Measurements from ENCODE around the gene CLTCL1. TPM values are rescaled to one million over a fixed set of nuclear protein-coding genes. Genes with fewer than 3 reads are reported as not detected.

CLTCL1 gene
- total and polyA plus RNA-seq, 9 of the 15 experiments (the other 6 are each of a cell fraction or from before 2014, with no cell fraction given) = 1.1 to 11.7 (median 5.0) TPM

DNA sequence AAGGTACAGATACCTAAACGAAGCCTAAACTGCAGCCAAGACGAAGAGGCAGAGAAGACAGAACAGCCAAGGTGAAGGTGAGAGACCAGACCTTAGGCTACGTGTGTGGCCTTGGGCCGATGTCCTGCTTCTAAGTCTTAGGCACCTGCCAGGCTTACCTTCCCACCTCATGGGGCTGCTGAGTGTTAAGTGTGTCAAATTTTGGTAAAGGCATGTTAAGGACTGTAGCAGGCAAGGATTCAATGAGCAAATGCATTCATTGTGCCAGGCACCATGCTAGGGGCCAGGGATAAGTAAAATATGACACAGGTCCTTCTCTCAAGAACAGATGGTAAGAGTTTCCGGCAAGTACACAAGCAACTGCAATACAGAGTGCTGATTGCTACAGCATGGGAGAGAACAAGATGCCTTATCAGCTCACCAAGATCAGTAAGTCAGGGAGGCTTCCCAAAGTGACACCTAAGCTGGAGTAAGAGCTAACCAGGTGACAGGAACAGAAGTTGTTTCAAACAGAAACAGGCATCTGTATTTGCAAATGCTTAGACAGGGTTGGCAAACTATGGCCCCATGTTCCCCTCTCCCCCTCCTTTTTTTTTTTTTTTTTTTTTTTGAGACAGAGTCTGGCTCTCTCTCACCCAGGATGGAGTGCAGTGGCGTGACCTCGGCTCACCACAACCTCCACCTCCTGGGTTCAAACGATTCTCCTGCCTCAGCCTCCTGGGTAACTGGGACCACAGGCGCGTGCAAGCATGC is 46.7 kb downstream of the CLTCL1 start (continued):
- TF ChIP-seq, protein P1, sequence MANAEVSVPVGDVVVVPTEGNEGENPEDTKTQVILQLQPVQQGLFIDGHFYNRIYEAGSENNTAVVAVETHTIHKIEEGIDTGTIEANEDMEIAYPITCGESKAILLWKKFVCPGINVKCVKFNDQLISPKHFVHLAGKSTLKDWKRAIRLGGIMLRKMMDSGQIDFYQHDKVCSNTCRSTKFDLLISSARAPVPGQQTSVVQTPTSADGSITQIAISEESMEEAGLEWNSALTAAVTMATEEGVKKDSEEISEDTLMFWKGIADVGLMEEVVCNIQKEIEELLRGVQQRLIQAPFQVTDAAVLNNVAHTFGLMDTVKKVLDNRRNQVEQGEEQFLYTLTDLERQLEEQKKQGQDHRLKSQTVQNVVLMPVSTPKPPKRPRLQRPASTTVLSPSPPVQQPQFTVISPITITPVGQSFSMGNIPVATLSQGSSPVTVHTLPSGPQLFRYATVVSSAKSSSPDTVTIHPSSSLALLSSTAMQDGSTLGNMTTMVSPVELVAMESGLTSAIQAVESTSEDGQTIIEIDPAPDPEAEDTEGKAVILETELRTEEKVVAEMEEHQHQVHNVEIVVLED (CRISPR knock-in tag; IDR thresholded peaks at IDR 0.05) = peak; percentile 39; the same call in 1 of the 2 replicates
- TF ChIP-seq, protein P2, sequence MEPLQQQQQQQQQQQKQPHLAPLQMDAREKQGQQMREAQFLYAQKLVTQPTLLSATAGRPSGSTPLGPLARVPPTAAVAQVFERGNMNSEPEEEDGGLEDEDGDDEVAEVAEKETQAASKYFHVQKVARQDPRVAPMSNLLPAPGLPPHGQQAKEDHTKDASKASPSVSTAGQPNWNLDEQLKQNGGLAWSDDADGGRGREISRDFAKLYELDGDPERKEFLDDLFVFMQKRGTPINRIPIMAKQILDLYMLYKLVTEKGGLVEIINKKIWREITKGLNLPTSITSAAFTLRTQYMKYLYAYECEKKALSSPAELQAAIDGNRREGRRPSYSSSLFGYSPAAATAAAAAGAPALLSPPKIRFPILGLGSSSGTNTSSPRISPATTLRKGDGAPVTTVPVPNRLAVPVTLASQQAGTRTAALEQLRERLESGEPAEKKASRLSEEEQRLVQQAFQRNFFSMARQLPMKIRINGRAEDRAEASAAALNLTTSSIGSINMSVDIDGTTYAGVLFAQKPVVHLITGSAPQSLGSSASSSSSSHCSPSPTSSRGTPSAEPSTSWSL (CRISPR knock-in tag; IDR thresholded peaks at IDR 0.05; ENCODE audit: borderline replicate concordance) = peak; percentile 95; the same call in 1 of the 2 replicates
- TF ChIP-seq MAFF (IDR thresholded peaks at IDR 0.05; ENCODE audit: low read length) = 0 out of 2 replicates have a peak, but pooled peaks have one; percentile 9
- TF ChIP-seq, protein P3, sequence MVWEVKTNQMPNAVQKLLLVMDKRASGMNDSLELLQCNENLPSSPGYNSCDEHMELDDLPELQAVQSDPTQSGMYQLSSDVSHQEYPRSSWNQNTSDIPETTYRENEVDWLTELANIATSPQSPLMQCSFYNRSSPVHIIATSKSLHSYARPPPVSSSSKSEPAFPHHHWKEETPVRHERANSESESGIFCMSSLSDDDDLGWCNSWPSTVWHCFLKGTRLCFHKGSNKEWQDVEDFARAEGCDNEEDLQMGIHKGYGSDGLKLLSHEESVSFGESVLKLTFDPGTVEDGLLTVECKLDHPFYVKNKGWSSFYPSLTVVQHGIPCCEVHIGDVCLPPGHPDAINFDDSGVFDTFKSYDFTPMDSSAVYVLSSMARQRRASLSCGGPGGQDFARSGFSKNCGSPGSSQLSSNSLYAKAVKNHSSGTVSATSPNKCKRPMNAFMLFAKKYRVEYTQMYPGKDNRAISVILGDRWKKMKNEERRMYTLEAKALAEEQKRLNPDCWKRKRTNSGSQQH (CRISPR knock-in tag; IDR thresholded peaks at IDR 0.05) = peak; percentile 61; the same call in 1 of the 2 replicates
- 0 out of 2 replicates have a peak, but pooled peaks have one; percentile 45 for TF ChIP-seq ZNF143 (CRISPR knock-in tag; IDR thresholded peaks at IDR 0.05)
- TF ChIP-seq, protein P4, sequence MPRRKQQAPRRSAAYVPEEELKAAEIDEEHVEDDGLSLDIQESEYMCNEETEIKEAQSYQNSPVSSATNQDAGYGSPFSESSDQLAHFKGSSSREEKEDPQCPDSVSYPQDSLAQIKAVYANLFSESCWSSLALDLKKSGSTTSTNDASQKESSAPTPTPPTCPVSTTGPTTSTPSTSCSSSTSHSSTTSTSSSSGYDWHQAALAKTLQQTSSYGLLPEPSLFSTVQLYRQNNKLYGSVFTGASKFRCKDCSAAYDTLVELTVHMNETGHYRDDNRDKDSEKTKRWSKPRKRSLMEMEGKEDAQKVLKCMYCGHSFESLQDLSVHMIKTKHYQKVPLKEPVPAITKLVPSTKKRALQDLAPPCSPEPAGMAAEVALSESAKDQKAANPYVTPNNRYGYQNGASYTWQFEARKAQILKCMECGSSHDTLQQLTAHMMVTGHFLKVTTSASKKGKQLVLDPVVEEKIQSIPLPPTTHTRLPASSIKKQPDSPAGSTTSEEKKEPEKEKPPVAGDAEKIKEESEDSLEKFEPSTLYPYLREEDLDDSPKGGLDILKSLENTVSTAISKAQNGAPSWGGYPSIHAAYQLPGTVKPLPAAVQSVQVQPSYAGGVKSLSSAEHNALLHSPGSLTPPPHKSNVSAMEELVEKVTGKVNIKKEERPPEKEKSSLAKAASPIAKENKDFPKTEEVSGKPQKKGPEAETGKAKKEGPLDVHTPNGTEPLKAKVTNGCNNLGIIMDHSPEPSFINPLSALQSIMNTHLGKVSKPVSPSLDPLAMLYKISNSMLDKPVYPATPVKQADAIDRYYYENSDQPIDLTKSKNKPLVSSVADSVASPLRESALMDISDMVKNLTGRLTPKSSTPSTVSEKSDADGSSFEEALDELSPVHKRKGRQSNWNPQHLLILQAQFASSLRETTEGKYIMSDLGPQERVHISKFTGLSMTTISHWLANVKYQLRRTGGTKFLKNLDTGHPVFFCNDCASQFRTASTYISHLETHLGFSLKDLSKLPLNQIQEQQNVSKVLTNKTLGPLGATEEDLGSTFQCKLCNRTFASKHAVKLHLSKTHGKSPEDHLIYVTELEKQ (CRISPR knock-in tag; IDR thresholded peaks at IDR 0.05) = 0 out of 2 replicates have a peak, but pooled peaks have one; percentile 42
- TF ChIP-seq, protein P5, sequence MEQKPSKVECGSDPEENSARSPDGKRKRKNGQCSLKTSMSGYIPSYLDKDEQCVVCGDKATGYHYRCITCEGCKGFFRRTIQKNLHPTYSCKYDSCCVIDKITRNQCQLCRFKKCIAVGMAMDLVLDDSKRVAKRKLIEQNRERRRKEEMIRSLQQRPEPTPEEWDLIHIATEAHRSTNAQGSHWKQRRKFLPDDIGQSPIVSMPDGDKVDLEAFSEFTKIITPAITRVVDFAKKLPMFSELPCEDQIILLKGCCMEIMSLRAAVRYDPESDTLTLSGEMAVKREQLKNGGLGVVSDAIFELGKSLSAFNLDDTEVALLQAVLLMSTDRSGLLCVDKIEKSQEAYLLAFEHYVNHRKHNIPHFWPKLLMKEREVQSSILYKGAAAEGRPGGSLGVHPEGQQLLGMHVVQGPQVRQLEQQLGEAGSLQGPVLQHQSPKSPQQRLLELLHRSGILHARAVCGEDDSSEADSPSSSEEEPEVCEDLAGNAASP (IDR thresholded peaks at IDR 0.05) = no peak
- no peak; the same call in 1 of the 2 replicates for TF ChIP-seq JUND (IDR thresholded peaks at IDR 0.05; ENCODE audit: borderline replicate concordance, low read depth, low read length)
- TF ChIP-seq JUND (tag; IDR thresholded peaks at IDR 0.05; ENCODE audit: borderline replicate concordance, low read depth, low read length) = peak; percentile 31; the same call in 1 of the 3 replicates
- 0 out of 2 replicates have a peak, but pooled peaks have one; percentile 50 for TF ChIP-seq IFI16 (CRISPR knock-in tag; IDR thresholded peaks at IDR 0.05)
- TF ChIP-seq MAZ (CRISPR knock-in tag; conservative IDR thresholded peaks at IDR 0.05 in 1 of 2, IDR thresholded peaks at IDR 0.05 in 1 of 2) = peak in 1 of 2 experiments; percentile 28; a peak in 1 of 4 replicates
- TF ChIP-seq PYGO2 (tag; IDR thresholded peaks at IDR 0.05) = no peak
- TF ChIP-seq, protein P6, sequence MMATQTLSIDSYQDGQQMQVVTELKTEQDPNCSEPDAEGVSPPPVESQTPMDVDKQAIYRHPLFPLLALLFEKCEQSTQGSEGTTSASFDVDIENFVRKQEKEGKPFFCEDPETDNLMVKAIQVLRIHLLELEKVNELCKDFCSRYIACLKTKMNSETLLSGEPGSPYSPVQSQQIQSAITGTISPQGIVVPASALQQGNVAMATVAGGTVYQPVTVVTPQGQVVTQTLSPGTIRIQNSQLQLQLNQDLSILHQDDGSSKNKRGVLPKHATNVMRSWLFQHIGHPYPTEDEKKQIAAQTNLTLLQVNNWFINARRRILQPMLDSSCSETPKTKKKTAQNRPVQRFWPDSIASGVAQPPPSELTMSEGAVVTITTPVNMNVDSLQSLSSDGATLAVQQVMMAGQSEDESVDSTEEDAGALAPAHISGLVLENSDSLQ (IDR thresholded peaks at IDR 0.05) = peak; percentile 64
- TF ChIP-seq HEY1 (CRISPR knock-in tag; IDR thresholded peaks at IDR 0.05; ENCODE audit: borderline replicate concordance) = no peak
